Ovary (tissue), 3 donors: ENCODE measurements around the gene POLR3C.

ENCODE experiments used
- CTCF ChIP-seq, 3 donors: fragments of 450-650 bp in 2 of 3; fragments of 200-600 bp in 1 of 3; IDR thresholded peaks; one replicate each; pipeline versions ENCODE4 v1.5.1 to v1.8.0; 2016 to 2022; ENCODE audit warnings: antibody characterized with exemption in 3 of 3, mild to moderate bottlenecking in 1 of 3
- EP300 ChIP-seq: sonication (generic); formaldehyde crosslinking; IDR thresholded peaks from one replicate; pipeline ENCODE4 v1.6.1; 2017; ENCODE audit warnings: antibody characterized with exemption
- POLR2A ChIP-seq: fragments of 450-650 bp; IDR thresholded peaks from one replicate; pipeline ENCODE4 v1.6.1; 2017; ENCODE audit warnings: antibody characterized with exemption, mild to moderate bottlenecking, moderate library complexity
- donor health status: DM: no; HTN: no; CAD: no.

DNA sequence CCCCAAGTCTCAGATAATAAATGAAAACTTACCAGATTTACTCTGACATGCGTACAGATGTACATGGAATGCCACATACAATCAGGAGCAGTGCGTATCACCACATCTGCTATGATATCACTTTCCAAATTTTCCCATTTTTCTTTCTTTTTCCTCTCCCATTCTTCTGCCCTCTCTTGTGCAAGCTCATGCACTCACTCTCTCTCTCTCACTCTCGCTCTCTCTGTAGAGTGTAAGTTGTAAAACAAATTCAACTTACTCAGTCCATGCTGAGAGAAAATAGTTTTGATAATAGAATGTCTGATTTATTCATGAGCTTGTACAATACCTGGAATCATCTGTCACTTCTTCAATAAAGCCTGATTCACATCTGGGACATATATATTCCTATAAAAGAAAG lies 35.4 kb upstream of the POLR3C start:
- no peak for TF ChIP-seq POLR2A
- TF ChIP-seq CTCF (IDR thresholded peaks at IDR 0.05) = no peak
- no peak for TF ChIP-seq EP300
